Activated naive CD8-positive, alpha-beta T cell treated with anti-CD3 and anti-CD28 coated beads, Interleukin-2, amount 10 ng/mL, durations not matched to agents 7 days and 5 days (primary cell): Measurements from ENCODE around the gene MUC20. TPM values are rescaled to one million over a fixed set of nuclear protein-coding genes. Genes with fewer than 3 reads are reported as not detected.
"Not testable (repeated sequence)": the region's sequence is repeated elsewhere in the genome, so short reads cannot be mapped to it uniquely, and the experiment has no call there.

Experiments used
- ATAC-seq: fragments of 150-1000 bp; cut with Tn5 transposase; one replicate; pipeline ENCODE4 v1.10.0; 2021; ENCODE audit warnings: low read depth, moderate library complexity
- POLR2A ChIA-PET: fragments of 350-600 bp; sonication (Branson Sonifier 250); formaldehyde crosslinking; loops from one replicate; lab custom pipeline; 2021; ENCODE audit warnings: antibody characterized with exemption; lab: Charles Lee
- DNase-seq: peaks from one replicate; pipeline ENCODE4 v3.0.0; 2021
- H3K27ac Mint-ChIP-seq: one replicate; pipeline ENCODE4 v1.8.0; 2022; ENCODE audit warnings: mild to moderate bottlenecking, mixed read lengths
- H3K27me3 Mint-ChIP-seq: one replicate; pipeline ENCODE4 v1.8.0; 2022; ENCODE audit warnings: mild to moderate bottlenecking, moderate library complexity, mixed read lengths
- H3K36me3 Mint-ChIP-seq: one replicate; pipeline ENCODE4 v1.8.0; 2021; ENCODE audit warnings: mild to moderate bottlenecking, mixed read lengths
- H3K4me1 Mint-ChIP-seq: one replicate; pipeline ENCODE4 v1.8.0; 2021; ENCODE audit warnings: mixed read lengths
- H3K4me3 Mint-ChIP-seq: one replicate; pipeline ENCODE4 v1.8.0; 2022; ENCODE audit warnings: mild to moderate bottlenecking, moderate library complexity, mixed read lengths
- H3K9me3 Mint-ChIP-seq: one replicate; pipeline ENCODE4 v1.8.0; 2021; ENCODE audit warnings: mixed read lengths
- total RNA-seq, 2 experiments: library from RNA; stranded (reverse); gene quantifications; one replicate each; pipeline ENCODE4 v1.2.3, GENCODE V29; 2021

Gene MUC20
- total RNA-seq, 2 experiments from 2014 or later, result 3.0 to 3.1 TPM

- H3K4me3 Mint-ChIP-seq, H3K27ac Mint-ChIP-seq, ATAC-seq, POLR2A ChIA-PET, DNase-seq, H3K9me3 Mint-ChIP-seq, H3K27me3 Mint-ChIP-seq, H3K4me1 Mint-ChIP-seq: not testable (repeated sequence)
- H3K36me3 Mint-ChIP-seq, result peaks cover 11% of the 10 kb centered on the region
Measured at GRCh38 chr3:195710126-195710905, 10.5 kb upstream of the MUC20 start.

GRCh38 chr3:195711091-195711812 lies 9.5 kb upstream of the MUC20 start:
- POLR2A ChIA-PET, H3K4me3 Mint-ChIP-seq, ATAC-seq, H3K4me1 Mint-ChIP-seq, H3K9me3 Mint-ChIP-seq, H3K27ac Mint-ChIP-seq, DNase-seq, H3K27me3 Mint-ChIP-seq: not testable (repeated sequence)
- H3K36me3 Mint-ChIP-seq, result peaks cover 11% of the 10 kb centered on the region

DNA sequence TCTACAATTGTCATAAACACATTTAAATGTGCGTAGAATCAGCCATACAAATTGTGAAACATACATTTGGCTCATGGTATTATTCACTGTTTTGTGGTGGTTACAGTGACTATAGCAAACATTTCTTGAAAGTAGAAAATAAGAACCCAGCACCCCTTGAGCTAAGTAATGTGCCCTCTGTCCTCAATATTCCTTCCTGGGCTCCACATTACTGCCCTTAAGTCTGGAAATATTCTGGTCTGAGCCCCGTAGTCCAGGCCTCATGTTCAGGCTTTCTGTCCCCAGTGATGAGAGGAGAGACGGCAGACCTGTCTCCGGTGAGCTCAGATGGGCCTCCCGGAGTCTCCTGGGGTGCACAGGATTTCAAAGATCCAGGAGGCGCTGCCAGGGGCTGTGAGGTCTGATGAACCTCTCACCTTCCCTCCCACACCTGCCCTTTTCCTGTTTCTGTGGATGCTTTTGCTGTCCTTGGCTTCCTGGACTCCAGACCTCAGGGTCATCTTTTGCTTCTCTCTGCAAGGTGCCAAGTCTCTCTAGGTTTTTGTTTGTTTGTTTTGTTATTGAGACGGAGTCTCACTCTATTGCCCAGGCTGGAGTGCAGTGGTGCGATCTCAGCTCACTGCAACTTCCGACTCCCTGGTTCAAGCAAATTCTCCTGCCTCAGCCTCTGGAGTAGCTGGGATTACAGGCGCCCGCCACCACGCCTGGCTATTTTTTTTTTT lies 8.8 kb upstream of the MUC20 start:
- no peaks in the 10 kb centered on the region for H3K9me3 Mint-ChIP-seq
- no peak overlapping the region for H3K4me3 Mint-ChIP-seq
- H3K4me1 Mint-ChIP-seq, result peaks cover 3% of the 10 kb centered on the region
- POLR2A ChIA-PET, result no interaction called here
- H3K27ac Mint-ChIP-seq, result no peak overlapping the region
- peaks cover 11% of the 10 kb centered on the region for H3K36me3 Mint-ChIP-seq
- no peak for DNase-seq
- ATAC-seq, result peak; percentile 21
- no peaks in the 10 kb centered on the region for H3K27me3 Mint-ChIP-seq

- H3K4me3 Mint-ChIP-seq, POLR2A ChIA-PET, H3K27ac Mint-ChIP-seq, ATAC-seq, H3K4me1 Mint-ChIP-seq, H3K9me3 Mint-ChIP-seq, DNase-seq, H3K27me3 Mint-ChIP-seq: not testable (repeated sequence)
- H3K36me3 Mint-ChIP-seq, result peaks cover 11% of the 10 kb centered on the region
Measured at GRCh38 chr3:195712535-195712910, 8.3 kb upstream of the MUC20 start.

GRCh38 chr3:195713150-195713549 lies 7.6 kb upstream of the MUC20 start:
- POLR2A ChIA-PET, H3K4me1 Mint-ChIP-seq, H3K27me3 Mint-ChIP-seq, ATAC-seq, H3K27ac Mint-ChIP-seq, H3K9me3 Mint-ChIP-seq, H3K4me3 Mint-ChIP-seq, DNase-seq: not testable (repeated sequence)
- H3K36me3 Mint-ChIP-seq, result peaks cover 11% of the 10 kb centered on the region

GRCh38 chr3:195714380-195715011 lies 6.3 kb upstream of the MUC20 start:
- H3K27me3 Mint-ChIP-seq, result peaks cover 13% of the 10 kb centered on the region
- DNase-seq (no peak), ATAC-seq (no peak)
- H3K27ac Mint-ChIP-seq, result no peak overlapping the region
- H3K4me1 Mint-ChIP-seq, result peaks cover 3% of the 10 kb centered on the region
- POLR2A ChIA-PET, result no interaction called here
- H3K4me3 Mint-ChIP-seq, result no peak overlapping the region
- H3K36me3 Mint-ChIP-seq, result peaks cover 11% of the 10 kb centered on the region
- no peaks in the 10 kb centered on the region for H3K9me3 Mint-ChIP-seq

DNA sequence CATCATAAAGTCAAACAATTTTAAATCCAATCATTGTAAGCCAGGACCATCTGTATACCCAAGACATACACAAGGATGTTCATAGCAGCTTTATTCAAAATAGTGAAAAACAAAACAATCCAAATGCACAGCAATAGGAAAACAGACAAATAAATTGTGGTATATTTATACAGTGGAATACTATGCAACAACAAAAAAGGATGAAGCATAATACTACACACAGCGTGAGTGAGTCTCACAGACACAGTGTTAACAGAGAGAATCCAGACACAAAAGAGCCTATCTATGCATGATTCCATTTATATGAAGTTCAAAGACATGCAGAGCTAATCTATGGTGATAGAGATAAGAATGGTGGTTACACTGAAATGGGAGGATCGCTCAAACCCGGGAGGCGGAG lies 5.6 kb upstream of the MUC20 start:
- peaks cover 16% of the 10 kb centered on the region for H3K27me3 Mint-ChIP-seq
- peaks cover 11% of the 10 kb centered on the region for H3K36me3 Mint-ChIP-seq
- peaks cover 3% of the 10 kb centered on the region for H3K4me1 Mint-ChIP-seq
- H3K4me3 Mint-ChIP-seq, result no peak overlapping the region
- no peak overlapping the region for H3K27ac Mint-ChIP-seq
- ATAC-seq, result no peak
- no peaks in the 10 kb centered on the region for H3K9me3 Mint-ChIP-seq
- POLR2A ChIA-PET, result no interaction called here
- DNase-seq, result no peak

GRCh38 chr3:195715583-195716266 lies 5.1 kb upstream of the MUC20 start:
- Mint-ChIP-seq H3K4me3 (no peak overlapping the region), H3K4me1 (peaks cover 3% of the 10 kb centered on the region), H3K9me3 (no peaks in the 10 kb centered on the region), H3K36me3 (peaks cover 11% of the 10 kb centered on the region), H3K27me3 (peaks cover 16% of the 10 kb centered on the region), H3K27ac (no peak overlapping the region)
- POLR2A ChIA-PET, result no interaction called here
- ATAC-seq (peak; percentile 17), DNase-seq (no peak)

GRCh38 chr3:195717416-195717815 lies 3.4 kb upstream of the MUC20 start:
- H3K9me3 Mint-ChIP-seq, result no peaks in the 10 kb centered on the region
- POLR2A ChIA-PET, result no interaction called here
- H3K27me3 Mint-ChIP-seq, result peaks cover 16% of the 10 kb centered on the region
- peaks cover 11% of the 10 kb centered on the region for H3K36me3 Mint-ChIP-seq
- H3K27ac Mint-ChIP-seq, result no peak overlapping the region
- DNase-seq, result no peak
- no peak for ATAC-seq
- H3K4me1 Mint-ChIP-seq, result peaks cover 3% of the 10 kb centered on the region
- no peak overlapping the region for H3K4me3 Mint-ChIP-seq

GRCh38 chr3:195717852-195718476 lies 2.8 kb upstream of the MUC20 start:
- H3K4me1 Mint-ChIP-seq, result peaks cover 3% of the 10 kb centered on the region
- no peak overlapping the region for H3K4me3 Mint-ChIP-seq
- peaks cover 11% of the 10 kb centered on the region for H3K36me3 Mint-ChIP-seq
- peaks cover 16% of the 10 kb centered on the region for H3K27me3 Mint-ChIP-seq
- H3K9me3 Mint-ChIP-seq, result no peaks in the 10 kb centered on the region
- POLR2A ChIA-PET, result no interaction called here
- ATAC-seq, result no peak
- H3K27ac Mint-ChIP-seq, result no peak overlapping the region
- no peak for DNase-seq

- no peak overlapping the region for H3K27ac Mint-ChIP-seq
- DNase-seq (no peak), ATAC-seq (no peak)
- H3K9me3 Mint-ChIP-seq, result no peaks in the 10 kb centered on the region
- POLR2A ChIA-PET, result no interaction called here
- H3K36me3 Mint-ChIP-seq, result peaks cover 11% of the 10 kb centered on the region
- no peak overlapping the region for H3K4me3 Mint-ChIP-seq
- peaks cover 16% of the 10 kb centered on the region for H3K27me3 Mint-ChIP-seq
- peaks cover 3% of the 10 kb centered on the region for H3K4me1 Mint-ChIP-seq
Measured at GRCh38 chr3:195718477-195718984, 2.2 kb upstream of the MUC20 start.

DNA sequence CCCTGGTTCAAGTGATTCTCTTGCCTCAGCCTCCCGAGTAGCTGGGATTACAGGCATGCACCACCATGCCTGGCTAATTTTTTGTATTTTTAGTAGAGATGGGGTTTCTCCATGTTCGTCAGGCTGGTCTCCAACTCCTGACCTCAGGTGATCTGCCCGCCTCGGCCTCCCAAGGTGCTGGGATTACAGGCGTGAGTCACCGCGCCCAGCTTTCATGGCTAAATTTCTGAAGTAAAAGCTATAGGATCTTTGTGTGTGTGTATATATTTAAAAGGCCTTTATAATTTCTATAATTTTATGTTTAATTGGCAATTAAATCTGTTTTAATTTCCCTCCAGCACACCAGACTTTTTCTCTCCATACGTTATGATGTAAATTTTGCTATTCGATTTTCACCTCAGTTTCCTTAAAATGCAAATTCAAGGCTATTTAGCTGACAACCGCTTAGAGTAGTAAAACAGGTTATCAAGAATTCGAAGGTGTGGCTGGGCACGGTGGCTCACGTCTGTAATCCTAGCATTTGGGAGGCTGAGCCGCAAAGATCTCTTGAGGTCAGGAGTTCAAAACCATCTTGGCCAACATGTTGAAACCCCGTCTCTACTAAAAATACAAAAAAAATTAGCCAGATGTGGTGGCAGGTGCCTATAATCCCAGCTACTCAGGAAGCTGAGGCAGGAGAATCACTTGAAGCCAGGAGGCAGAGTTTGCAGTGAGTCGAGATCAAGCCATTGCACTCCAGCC lies 1.1 kb upstream of the MUC20 start:
- H3K9me3 Mint-ChIP-seq, H3K4me3 Mint-ChIP-seq, H3K4me1 Mint-ChIP-seq, H3K36me3 Mint-ChIP-seq, DNase-seq, ATAC-seq, H3K27ac Mint-ChIP-seq: not testable (repeated sequence)
- POLR2A ChIA-PET, result interaction anchor here (0.7 kb wide), 1 partner anchor 467 kb away, joined by 3 read pairs; no protein-coding TSS in a partner anchor
- H3K27me3 Mint-ChIP-seq, result peaks cover 16% of the 10 kb centered on the region
